ENCODE data around the gene R3HDM4. TPM values are rescaled to one million over a fixed set of nuclear protein-coding genes. Genes with fewer than 3 reads are reported as not detected.
"Not testable (repeated sequence)": the region's sequence is repeated elsewhere in the genome, so short reads cannot be mapped to it uniquely, and the experiment has no call there.

R3HDM4 gene
- total RNA-seq, 1 donor from 2014 or later = 26.5 TPM

DNA sequence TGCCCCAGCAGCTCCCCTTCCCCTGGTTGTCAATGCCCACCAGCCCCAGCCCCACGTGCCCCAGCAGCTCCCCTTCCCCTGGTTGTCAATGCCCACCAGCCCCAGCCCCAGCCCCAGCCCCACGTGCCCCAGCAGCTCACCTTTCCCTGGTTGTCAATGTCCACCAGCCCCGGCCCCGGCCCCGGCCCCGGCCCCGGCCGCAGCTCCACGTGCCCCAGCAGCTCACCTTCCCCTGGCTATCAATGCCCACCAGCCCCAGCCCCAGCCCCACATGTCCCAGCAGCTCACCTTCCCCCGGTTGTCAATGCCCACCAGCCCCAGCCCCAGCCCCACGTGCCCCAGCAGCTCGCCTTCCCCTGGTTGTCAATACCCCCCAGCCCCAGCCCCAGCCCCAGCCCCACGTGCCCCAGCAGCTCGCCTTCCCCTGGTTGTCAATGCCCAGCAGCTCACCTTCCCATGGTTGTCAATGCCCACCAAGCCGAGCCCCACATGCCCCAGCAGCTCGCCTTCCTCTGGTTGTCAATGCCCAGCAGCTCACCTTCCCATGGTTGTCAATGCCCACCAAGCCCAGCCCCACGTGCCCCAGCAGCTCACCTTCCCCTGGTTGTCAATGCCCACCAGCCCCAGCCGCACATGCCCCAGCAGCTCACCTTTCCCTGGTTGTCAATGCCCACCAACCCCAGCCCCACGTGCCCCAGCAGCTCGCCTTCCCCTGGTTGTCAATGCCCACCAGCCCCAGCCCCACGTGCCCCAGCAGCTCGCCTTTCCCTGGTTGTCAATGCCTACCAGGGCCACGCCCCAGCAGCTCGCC lies 34.1 kb downstream of the R3HDM4 start:
- DNase-seq (ENCODE audit: low spot score in 2 of 2); FAIRE-seq: not testable (repeated sequence)

DNA sequence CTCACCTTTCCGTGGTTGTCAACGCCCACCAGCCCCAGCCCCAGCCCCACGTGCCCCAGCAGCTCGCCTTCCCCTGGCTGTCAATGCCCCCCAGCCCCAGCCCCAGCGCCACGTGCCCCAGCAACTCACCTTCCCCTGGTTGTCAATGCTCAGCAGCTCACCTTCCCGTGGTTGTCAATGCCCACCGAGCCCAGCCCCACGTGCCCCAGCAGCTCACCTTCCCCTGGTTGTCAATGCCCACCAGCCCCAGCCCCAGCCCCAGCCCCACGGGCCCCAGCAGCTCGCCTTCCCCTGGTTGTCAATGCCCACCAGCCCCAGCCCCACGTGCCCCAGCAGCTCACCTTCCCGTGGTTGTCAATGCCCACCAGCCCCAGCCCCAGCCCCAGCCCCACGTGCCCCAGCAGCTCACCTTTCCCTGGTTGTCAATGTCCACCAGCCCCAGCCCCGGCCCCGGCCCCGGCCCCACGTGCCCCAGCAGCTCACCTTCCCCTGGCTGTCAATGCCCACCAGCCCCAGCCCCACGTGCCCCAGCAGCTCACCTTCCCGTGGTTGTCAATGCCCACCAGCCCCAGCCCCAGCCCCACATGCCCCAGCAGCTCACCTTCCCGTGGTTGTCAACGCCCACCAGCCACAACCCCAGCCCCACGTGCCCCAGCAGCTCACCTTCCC lies 34.9 kb downstream of the R3HDM4 start:
- not testable (repeated sequence) for FAIRE-seq

GRCh38 chr19:876780-877314 lies 36.2 kb downstream of the R3HDM4 start:
- DNase-seq (ENCODE audit: low spot score in 2 of 2) (no peak), FAIRE-seq (no peak)

More for the DNA sequence above, 34.9 kb downstream of the R3HDM4 start:
- DNase-seq (ENCODE audit: low spot score in 2 of 2) = not testable (repeated sequence)

- FAIRE-seq (no peak), DNase-seq (ENCODE audit: low spot score in 2 of 2) (no peak)
Measured at GRCh38 chr19:876089-876488, 36.9 kb downstream of the R3HDM4 start.

DNA sequence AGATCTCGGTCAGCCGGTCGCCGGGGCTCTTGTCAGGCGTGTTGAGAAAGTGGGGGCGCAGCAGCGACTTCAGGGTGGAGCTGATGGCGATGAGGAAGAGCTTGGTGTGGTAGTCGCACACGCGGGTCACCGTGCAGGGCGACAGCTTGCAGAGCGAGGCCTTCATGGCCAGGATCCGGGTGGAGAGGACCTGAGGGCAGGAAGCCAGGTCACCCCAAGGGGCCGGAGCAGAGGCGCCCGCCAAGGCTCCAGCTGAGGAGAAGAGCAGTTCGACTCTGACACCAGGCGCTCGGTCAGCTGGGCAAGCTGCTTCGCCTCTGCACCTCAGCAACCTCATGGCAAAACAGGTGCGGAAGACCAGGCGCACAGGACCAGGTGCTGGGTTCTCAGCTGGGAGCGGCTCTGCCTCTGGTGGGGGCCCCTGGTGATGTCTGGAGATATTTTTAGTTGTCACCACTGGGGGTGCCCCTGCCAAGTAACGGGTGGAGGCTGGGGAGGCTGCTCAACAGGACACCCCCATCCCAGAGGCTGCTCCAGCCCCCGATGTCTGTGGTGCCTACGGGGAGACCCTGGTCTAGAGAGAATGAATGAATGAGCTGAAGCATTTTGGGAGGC lies 37.6 kb downstream of the R3HDM4 start:
- FAIRE-seq (no peak), DNase-seq (ENCODE audit: low spot score in 2 of 2) (no peak)

DNA sequence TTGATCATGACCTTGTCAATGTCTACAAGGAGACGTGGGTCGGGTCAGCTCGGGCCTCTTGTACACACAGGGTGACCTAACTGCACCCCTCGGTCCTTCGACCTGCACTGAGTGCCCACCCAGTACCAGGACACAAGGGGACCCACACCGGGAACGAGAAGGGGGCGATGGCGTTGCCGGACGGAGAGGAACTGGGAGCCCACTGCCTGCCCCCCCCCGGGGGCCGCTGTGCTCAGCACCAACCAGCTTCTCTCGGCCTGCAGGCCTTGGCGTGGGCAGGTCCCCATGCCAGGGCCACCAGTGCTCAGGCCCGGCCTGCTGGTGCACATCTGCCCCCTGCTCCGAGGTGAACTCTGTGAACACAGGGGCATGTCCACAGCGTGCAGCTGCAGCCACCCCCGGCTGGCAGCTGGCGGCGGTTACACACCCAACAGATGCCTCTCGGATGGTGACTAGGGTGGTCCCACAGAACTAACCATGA lies 39.4 kb downstream of the R3HDM4 start:
- DNase-seq (ENCODE audit: low spot score in 2 of 2) = no peak
- no peak for FAIRE-seq

- FAIRE-seq = no peak
- no peak for DNase-seq (ENCODE audit: low spot score in 2 of 2)
Measured at GRCh38 chr19:873084-873483, 39.9 kb downstream of the R3HDM4 start.

GRCh38 chr19:872266-872951 lies 40.6 kb downstream of the R3HDM4 start:
- FAIRE-seq = no peak
- no peak for DNase-seq (ENCODE audit: low spot score in 2 of 2)

- DNase-seq (ENCODE audit: low spot score in 2 of 2) (peak in 1 of 2 donors; percentile 69), FAIRE-seq (no peak)
Measured at GRCh38 chr19:871446-872265, 41.4 kb downstream of the R3HDM4 start.

DNA sequence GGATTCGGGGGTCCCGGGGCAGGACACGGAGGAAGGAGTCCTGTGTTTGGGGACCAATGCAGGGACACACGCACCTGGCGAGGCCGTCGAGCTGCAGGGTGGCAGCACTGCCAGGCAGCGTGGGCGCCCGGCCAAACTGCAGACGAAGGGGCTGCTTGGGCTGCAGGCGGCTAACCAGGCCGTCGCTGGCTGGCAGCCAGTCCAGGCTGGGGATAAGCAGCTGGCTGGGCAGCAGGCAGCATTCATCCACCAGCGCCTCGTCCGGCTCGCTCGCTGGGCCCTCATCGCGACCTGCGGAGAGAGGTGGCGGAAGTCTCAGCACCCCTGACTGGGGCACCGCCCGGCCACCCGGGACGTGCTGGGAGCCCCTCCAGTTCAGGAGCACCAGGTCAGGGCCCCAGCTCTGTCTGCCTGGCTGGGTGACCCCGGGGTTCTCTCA lies 42.0 kb downstream of the R3HDM4 start:
- FAIRE-seq (no peak), DNase-seq (ENCODE audit: low spot score in 2 of 2) (peak in 1 of 2 donors; percentile 69)

DNA sequence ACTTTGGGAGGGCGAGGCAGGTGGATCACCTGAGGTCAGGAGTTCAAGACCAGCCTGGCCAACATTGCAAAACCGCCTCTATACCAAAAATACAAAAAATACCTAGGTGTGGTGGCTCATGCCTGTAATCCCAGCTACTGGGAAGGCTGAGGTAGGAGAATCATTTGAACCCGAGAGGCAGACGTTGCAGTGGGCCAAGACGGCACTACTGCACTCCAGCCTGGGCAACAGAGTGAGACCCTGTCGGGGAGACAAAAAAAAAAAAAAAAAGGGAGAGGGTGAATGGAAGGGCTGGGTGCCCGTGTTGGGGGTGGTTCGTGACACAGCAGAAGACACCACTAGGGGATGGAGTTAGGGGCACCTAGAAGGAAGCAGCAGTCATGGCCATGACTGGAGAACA lies 42.7 kb downstream of the R3HDM4 start:
- no peak for FAIRE-seq
- DNase-seq (ENCODE audit: low spot score in 2 of 2) = no peak

- FAIRE-seq = no peak
- DNase-seq (ENCODE audit: low spot score in 2 of 2) = no peak
Measured at GRCh38 chr19:869245-870177, 43.5 kb downstream of the R3HDM4 start.

DNA sequence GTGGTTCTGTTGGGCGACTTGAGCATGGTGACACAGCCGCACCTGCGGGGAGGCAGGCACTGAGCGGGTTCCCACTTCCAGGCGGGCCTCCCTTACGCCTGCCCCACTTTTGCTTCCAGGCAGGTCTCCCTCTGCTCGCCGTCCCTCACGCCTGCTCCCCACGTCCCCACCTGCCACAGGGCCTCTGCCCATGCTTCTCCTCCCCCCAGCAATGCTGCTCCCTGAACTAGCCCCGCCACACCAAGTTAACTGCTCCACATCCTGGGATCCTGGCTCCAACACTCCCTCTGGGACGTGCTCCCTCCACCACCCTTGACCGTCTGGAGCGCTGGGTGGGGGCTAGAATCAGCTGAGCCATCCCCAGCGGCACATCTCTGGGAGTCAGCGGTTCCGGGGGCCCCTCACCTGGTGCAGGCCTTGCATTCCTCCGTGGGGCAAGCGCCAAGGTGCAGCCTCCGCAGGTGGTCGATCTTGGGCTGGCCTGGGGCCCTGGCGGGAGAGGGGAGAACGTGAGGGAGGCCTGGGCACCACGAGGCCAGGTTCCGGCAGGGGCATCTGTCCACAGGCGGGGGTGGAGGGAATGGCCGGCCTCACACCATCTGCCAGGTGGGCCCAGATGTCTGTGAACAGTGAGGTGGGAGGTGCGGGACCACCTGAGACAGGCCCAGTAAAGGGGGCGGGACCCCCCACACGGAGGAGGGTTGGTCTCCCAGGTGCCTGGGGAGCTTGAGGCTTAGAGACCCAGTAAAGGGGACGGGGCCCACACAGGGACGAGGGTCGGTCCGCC lies 44.4 kb downstream of the R3HDM4 start:
- FAIRE-seq (no peak), DNase-seq (ENCODE audit: low spot score in 2 of 2) (no peak)

GRCh38 chr19:867855-868457 lies 45.1 kb downstream of the R3HDM4 start:
- FAIRE-seq = no peak
- DNase-seq (ENCODE audit: low spot score in 2 of 2) = no peak

GRCh38 chr19:867301-867793 lies 45.7 kb downstream of the R3HDM4 start:
- DNase-seq (ENCODE audit: low spot score in 2 of 2) (no peak), FAIRE-seq (no peak)

- DNase-seq (ENCODE audit: low spot score in 2 of 2) (no peak), FAIRE-seq (no peak)
Measured at GRCh38 chr19:866769-867300, 46.2 kb downstream of the R3HDM4 start.

GRCh38 chr19:863315-863620 lies 49.8 kb downstream of the R3HDM4 start:
- no peak for FAIRE-seq

More at GRCh38 chr19:863315-863620, 49.8 kb downstream of the R3HDM4 start:
- DNase-seq (ENCODE audit: low spot score in 2 of 2) = no peak

Data from frontal cortex (tissue), 4 donors.